GM10847 (cell line): ENCODE data around the gene CDK12.

Experiments used
- POLR2A ChIP-seq: IDR thresholded peaks from 2 replicates; pipeline ENCODE4 v1.6.1; 2011; ENCODE audit not compliant: insufficient read length; ENCODE audit errors: extremely low read depth

The CDK12 gene

GRCh38 chr17:39487946-39488345, 26.7 kb downstream of the CDK12 start:
- no peak for TF ChIP-seq POLR2A

GRCh38 chr17:39507511-39507910, 46.2 kb downstream of the CDK12 start:
- TF ChIP-seq POLR2A: no peak

- no peak for TF ChIP-seq POLR2A
Measured at GRCh38 chr17:39508987-39509386, 47.7 kb downstream of the CDK12 start.

- TF ChIP-seq POLR2A: no peak
Measured at GRCh38 chr17:39513309-39513708, 52.0 kb downstream of the CDK12 start.

- no peak for TF ChIP-seq POLR2A
Measured at GRCh38 chr17:39513915-39514314, 52.6 kb downstream of the CDK12 start.

- no peak for TF ChIP-seq POLR2A
Measured at GRCh38 chr17:39517224-39517623, 55.9 kb downstream of the CDK12 start.

- no peak for TF ChIP-seq POLR2A
Measured at GRCh38 chr17:39525801-39526506, 64.7 kb downstream of the CDK12 start.

- TF ChIP-seq POLR2A: no peak
Measured at GRCh38 chr17:39527220-39527813, 66.0 kb downstream of the CDK12 start.

GRCh38 chr17:39529455-39529854, 68.2 kb downstream of the CDK12 start:
- TF ChIP-seq POLR2A: no peak

GRCh38 chr17:39530513-39530912, 69.2 kb downstream of the CDK12 start:
- no peak for TF ChIP-seq POLR2A

GRCh38 chr17:39531252-39531651, 70.0 kb downstream of the CDK12 start:
- no peak for TF ChIP-seq POLR2A

- TF ChIP-seq POLR2A: no peak
Measured at GRCh38 chr17:39533891-39534290, 72.6 kb downstream of the CDK12 start.

GRCh38 chr17:39534768-39535405, 73.6 kb downstream of the CDK12 start:
- no peak for TF ChIP-seq POLR2A

GRCh38 chr17:39536468-39536867, 75.2 kb downstream of the CDK12 start:
- no peak for TF ChIP-seq POLR2A

- TF ChIP-seq POLR2A: no peak
Measured at GRCh38 chr17:39538866-39539265, 77.6 kb downstream of the CDK12 start.

GRCh38 chr17:39540611-39541010, 79.3 kb downstream of the CDK12 start:
- no peak for TF ChIP-seq POLR2A
